ENCODE results near the gene SEC14L2.

GRCh38 chr22:30371981-30372380, 24.8 kb upstream of the SEC14L2 start:
- TF ChIP-seq, protein P1, sequence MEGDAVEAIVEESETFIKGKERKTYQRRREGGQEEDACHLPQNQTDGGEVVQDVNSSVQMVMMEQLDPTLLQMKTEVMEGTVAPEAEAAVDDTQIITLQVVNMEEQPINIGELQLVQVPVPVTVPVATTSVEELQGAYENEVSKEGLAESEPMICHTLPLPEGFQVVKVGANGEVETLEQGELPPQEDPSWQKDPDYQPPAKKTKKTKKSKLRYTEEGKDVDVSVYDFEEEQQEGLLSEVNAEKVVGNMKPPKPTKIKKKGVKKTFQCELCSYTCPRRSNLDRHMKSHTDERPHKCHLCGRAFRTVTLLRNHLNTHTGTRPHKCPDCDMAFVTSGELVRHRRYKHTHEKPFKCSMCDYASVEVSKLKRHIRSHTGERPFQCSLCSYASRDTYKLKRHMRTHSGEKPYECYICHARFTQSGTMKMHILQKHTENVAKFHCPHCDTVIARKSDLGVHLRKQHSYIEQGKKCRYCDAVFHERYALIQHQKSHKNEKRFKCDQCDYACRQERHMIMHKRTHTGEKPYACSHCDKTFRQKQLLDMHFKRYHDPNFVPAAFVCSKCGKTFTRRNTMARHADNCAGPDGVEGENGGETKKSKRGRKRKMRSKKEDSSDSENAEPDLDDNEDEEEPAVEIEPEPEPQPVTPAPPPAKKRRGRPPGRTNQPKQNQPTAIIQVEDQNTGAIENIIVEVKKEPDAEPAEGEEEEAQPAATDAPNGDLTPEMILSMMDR (IDR thresholded peaks at IDR 0.05): no peak
- TF ChIP-seq POLR2A (IDR thresholded peaks at IDR 0.05; ENCODE audit: low read length) (no peak), ELK1 (IDR thresholded peaks at IDR 0.05; ENCODE audit: low read depth, low read length) (no peak), MAX (IDR thresholded peaks at IDR 0.05) (no peak), RAD21 (conservative IDR thresholded peaks at IDR 0.05 in 1 of 2, IDR thresholded peaks at IDR 0.05 in 1 of 2) (no peak)
- TF ChIP-seq, protein P2, sequence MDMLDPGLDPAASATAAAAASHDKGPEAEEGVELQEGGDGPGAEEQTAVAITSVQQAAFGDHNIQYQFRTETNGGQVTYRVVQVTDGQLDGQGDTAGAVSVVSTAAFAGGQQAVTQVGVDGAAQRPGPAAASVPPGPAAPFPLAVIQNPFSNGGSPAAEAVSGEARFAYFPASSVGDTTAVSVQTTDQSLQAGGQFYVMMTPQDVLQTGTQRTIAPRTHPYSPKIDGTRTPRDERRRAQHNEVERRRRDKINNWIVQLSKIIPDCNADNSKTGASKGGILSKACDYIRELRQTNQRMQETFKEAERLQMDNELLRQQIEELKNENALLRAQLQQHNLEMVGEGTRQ (IDR thresholded peaks at IDR 0.05): no peak
